ENCODE data around the gene DNTT. TPM values are rescaled to one million over a fixed set of nuclear protein-coding genes. Genes with fewer than 3 reads are reported as not detected.

The DNTT gene
- total and polyA plus RNA-seq, 9 of the 15 experiments (the other 6 are each of a cell fraction or from before 2014, with no cell fraction given) = not detected

DNA sequence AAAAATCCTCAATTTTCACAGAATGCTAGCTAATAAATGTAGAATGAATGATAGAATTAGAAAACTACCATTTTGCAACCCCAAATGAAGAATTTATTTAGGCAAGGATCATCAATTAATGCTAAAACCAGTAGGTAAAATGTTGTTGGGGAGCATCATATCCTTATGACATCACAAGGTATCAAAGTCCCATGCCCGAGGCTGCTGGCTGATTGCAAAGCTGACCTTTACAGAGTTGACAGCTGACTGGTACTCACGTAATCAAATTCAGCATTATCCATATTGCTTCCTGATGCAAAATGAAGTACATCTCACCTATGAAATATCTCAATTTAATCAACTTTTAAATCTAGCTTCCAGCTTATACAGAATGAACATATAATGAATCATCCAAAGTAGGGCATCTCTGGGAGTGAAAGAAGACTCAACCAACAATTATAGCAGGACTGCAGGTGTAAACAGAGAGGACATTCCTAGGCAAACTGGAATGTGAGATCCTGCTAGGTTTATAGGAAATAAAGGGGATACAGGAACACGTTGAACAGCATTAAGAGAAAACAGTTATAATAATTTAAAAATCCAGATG lies 22.7 kb upstream of the DNTT start:
- in situ Hi-C loops (cut with MboI) (no loop called here), intact Hi-C loops (cut with micrococcal nuclease) (no loop called here)
- DNase-seq (ENCODE audit: extremely low read depth in 1 of 4, low spot score in 3 of 4) (no peak), ATAC-seq (no peak), FAIRE-seq (no peak)
- TF ChIP-seq ADNP (tag; IDR thresholded peaks at IDR 0.05) (no peak), BDP1 (IDR thresholded peaks at IDR 0.05; ENCODE audit: insufficient read depth, insufficient read length) (no peak), DIDO1 (tag; IDR thresholded peaks at IDR 0.05; ENCODE audit: low read depth) (no peak), TFAM (CRISPR knock-in tag; conservative IDR thresholded peaks at IDR 0.05) (no peak), ZNF274 (IDR thresholded peaks at IDR 0.05; ENCODE audit: borderline replicate concordance, low read depth, low read length) (no peak), ZEB2 (IDR thresholded peaks at IDR 0.05) (no peak), MAFF (IDR thresholded peaks at IDR 0.05; ENCODE audit: low read length) (no peak), MEF2A (IDR thresholded peaks at IDR 0.05; ENCODE audit: control insufficient read depth, low read depth, low read length) (no peak), ZNF79 (CRISPR knock-in tag; IDR thresholded peaks at IDR 0.05; ENCODE audit: low read depth) (no peak), LCOR (CRISPR knock-in tag; IDR thresholded peaks at IDR 0.05) (no peak), ZC3H8 (IDR thresholded peaks at IDR 0.05) (no peak), TSC22D4 (tag; IDR thresholded peaks at IDR 0.05) (no peak), PURB (CRISPR knock-in tag; IDR thresholded peaks at IDR 0.05; ENCODE audit: low read depth) (no peak)
- TF ChIP-seq, protein P1, sequence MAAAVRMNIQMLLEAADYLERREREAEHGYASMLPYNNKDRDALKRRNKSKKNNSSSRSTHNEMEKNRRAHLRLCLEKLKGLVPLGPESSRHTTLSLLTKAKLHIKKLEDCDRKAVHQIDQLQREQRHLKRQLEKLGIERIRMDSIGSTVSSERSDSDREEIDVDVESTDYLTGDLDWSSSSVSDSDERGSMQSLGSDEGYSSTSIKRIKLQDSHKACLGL (CRISPR knock-in tag; IDR thresholded peaks at IDR 0.05; ENCODE audit: borderline replicate concordance, poor library complexity, severe bottlenecking) = no peak
- Histone ChIP-seq H3K27ac (ENCODE audit: extremely low read depth, low read depth, low read length) (no peak overlapping the region), H3K79me2 (ENCODE audit: control insufficient read depth, insufficient read depth, low read length) (no peaks in the 10 kb centered on the region), H4K20me1 (replicated peaks; ENCODE audit: control insufficient read depth, insufficient read depth, low read length) (no peaks in the 10 kb centered on the region), H3K4me3 (no peak overlapping the region), H3K36me3 (ENCODE audit: control insufficient read depth, insufficient read depth, low read length) (no peaks in the 10 kb centered on the region), H3K4me2 (ENCODE audit: insufficient read depth, low read length) (no peak overlapping the region), H2AFZ (ENCODE audit: low read depth, low read length) (no peak overlapping the region), H3K9me1 (ENCODE audit: control insufficient read depth, insufficient read depth, low read length) (no peaks in the 10 kb centered on the region), H3K9me3 (replicated peaks; ENCODE audit: control insufficient read depth, insufficient read depth, low read depth, low read length) (no peaks in the 10 kb centered on the region), H3K4me1 (replicated peaks in 1 of 2; ENCODE audit: control insufficient read depth in 2 of 2, insufficient read depth in 2 of 2, low read length in 2 of 2) (no peaks in the 10 kb centered on the region), H3K9ac (ENCODE audit: insufficient read depth in 1 of 2, low read depth in 2 of 2, low read length in 2 of 2) (no peak overlapping the region), H3K27me3 (ENCODE audit: control insufficient read depth in 2 of 2, insufficient read depth in 2 of 2, low read length in 2 of 2) (peaks cover 0 to under 1% of the 10 kb centered on the region in 2 experiments; a peak in 2 of 5 replicates)
- BruUV-seq (replicated peaks) = no TSS peak
- POLR2A ChIA-PET = no interaction called here
- WGBS (ENCODE audit: insufficient coverage, low coverage, missing lambda C conversion rate) = 0% methylated on average over 3 of the region's 3 CpGs
- CTCF ChIA-PET (ENCODE audit: low intra/inter-chr PET ratio) = no interaction called here

Measured in K562 (cell line).